Cardiac fibroblast (primary cell): Measurements from ENCODE around the gene KRTAP4-3.

ENCODE experiments used
- DNase-seq, 2 donors: peaks; one replicate each; pipeline versions ENCODE4 v3.0.0 to v3.0.0-alpha.2; 2010; ENCODE audit warnings: low read depth in 2 of 2
- H3K4me3 ChIP-seq, 2 donors: replicated peaks in 1 of 2; 1 replicate in 1 of 2; 2 replicates in 1 of 2; pipeline ENCODE4 v1.5.1; 2011; ENCODE audit warnings: low read depth in 2 of 2, low read length in 2 of 2, mild to moderate bottlenecking in 2 of 2, moderate library complexity in 1 of 2
- TF ChIP-seq, protein P1 (sequence below): IDR thresholded peaks from one replicate; pipeline ENCODE4 v1.5.1; 2011; ENCODE audit warnings: low read depth, mild to moderate bottlenecking, low read length, inconsistent platforms

Gene KRTAP4-3

DNA sequence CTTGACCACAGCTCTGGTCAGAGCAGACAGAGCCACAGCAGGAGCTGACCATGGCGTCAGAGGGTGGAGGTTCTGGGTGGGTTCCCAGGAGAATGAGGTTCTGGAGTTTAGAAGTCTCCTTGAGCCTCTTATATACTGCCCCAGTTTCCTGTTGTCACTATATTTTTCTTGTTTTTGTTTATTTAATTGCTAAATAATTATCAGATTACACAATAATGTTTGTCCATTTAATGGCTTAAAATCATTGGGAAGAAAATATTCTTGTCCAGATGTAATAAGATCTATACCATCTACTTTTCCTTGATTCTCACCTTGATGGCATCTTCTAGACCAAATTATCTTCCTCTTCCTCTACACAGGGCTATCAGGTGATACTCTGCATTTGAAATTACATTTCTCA is at the start of gene KRTAP4-3:
Gene KRTAP4-3, minus strand, starts transcription at position 101 of the 400 bp plus-strand sequence. Its CDS starts 49 bp downstream, at position 52.
- no peak within 1 kb of the TSS for H3K4me3 ChIP-seq
- DNase-seq = no peak
- TF ChIP-seq, protein P1, sequence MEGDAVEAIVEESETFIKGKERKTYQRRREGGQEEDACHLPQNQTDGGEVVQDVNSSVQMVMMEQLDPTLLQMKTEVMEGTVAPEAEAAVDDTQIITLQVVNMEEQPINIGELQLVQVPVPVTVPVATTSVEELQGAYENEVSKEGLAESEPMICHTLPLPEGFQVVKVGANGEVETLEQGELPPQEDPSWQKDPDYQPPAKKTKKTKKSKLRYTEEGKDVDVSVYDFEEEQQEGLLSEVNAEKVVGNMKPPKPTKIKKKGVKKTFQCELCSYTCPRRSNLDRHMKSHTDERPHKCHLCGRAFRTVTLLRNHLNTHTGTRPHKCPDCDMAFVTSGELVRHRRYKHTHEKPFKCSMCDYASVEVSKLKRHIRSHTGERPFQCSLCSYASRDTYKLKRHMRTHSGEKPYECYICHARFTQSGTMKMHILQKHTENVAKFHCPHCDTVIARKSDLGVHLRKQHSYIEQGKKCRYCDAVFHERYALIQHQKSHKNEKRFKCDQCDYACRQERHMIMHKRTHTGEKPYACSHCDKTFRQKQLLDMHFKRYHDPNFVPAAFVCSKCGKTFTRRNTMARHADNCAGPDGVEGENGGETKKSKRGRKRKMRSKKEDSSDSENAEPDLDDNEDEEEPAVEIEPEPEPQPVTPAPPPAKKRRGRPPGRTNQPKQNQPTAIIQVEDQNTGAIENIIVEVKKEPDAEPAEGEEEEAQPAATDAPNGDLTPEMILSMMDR = no peak

DNA sequence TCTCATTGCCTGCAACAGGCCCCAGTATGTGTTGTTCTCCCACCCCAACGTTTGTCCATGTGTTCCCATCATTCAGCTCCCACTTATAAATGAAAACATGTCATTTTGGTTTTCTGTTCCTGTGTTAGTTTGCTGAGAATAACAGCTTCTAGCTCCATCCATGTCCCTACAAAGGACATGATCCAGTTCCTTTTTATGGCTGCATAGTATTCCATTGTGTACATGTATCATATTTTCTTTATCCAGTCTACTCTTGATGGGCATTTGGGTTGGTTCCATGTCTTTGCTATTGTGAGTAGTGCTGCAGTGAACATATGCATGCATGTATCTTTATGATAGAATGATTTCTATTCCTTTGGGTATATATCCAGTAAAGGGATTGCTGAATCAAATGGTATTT is 47.7 kb upstream of the KRTAP4-3 start:
- TF ChIP-seq, protein P1 = no peak
- no peak overlapping the region for H3K4me3 ChIP-seq
- DNase-seq = no peak

DNA sequence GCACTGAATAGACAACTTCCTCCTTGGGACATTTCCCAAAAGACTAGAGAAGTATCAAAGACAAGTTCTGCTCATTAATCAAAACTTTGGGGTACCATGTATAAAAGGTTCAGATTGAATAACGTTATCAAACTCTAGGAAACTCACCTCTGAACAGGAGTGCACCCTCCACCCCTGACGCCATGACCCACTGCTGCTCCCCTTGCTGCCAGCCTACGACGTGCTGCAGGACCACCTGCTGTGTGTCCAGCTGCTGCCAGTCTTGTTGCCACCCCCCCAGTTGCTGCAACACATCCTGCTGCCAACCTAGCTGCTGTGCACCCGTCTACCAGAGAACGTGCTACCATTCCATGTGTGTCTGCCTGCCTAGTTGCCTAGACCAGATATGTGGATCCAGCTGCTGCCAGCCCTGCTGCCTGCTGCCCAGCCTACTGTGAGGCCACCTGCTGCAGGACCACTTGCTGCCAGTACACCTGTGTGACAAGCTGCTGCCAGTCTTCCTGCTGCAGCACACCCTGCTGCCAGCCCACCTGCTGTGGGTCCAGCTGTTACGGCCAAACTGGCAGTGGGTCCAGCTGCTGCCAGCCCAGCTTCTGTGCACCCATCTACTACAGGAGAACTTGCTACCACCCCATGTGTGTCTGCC is 44.6 kb upstream of the KRTAP4-3 start:
- H3K4me3 ChIP-seq = no peak overlapping the region
- DNase-seq = no peak
- TF ChIP-seq, protein P1 = no peak

DNA sequence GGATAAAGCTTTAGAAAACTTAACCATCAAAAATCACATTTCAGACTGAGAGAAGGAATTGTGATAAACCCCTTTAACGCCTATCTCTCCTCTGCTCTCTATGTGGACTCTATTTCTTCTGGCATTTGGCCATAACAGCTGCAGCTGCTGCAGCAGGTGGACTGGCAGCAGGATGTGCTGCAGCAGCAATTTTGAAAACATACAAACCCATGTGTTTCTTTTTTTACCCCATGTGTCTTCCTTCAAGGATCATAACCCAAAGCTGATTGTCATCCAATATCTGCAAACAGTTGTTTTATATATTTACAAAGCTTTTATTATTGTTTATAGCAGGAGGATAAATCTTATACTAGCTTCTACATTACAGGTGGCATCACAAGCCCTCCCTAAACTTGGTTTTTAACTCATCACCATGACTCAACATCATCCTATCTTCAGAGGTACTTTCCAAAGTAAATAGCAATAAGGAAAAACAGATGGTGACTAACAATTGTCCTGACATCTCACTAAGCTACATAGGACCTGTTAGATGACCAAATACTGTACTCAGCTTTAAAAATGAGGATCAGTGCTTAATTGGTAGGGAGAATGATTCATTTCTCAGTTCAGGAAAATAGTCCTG is 43.9 kb upstream of the KRTAP4-3 start:
- no peak overlapping the region for H3K4me3 ChIP-seq
- TF ChIP-seq, protein P1 = no peak
- peak in 1 of 2 donors; percentile 36 for DNase-seq

DNA sequence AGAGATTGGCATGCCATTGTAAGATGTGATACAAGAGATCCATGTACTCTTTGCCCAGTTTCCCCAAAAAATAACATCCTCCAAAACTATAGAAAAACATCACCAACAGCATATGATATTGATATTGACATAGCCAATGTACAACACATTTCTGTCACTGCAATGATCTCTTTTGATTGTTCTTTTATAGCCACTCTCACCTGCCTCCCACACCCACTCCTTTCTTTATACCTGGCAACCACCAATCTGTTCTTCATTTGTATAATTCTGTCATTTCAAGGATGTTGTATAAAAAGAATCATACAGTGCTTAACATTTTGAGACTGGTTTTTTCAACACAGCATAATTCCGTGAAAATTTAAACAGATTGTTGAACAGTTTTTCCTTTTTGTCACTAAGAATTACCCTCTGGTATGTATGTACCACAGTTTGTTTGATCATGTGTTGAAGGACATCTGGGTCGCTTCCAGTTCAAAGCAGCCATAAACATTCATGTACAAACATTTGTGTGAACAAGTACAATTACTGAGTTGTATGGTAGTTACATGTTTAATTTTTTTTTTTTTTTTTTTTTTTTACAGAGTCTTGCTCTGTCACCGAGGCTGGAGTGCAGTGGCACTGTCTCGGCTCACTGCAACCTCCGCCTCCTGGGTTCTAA is 31.5 kb upstream of the KRTAP4-3 start:
- DNase-seq = no peak
- TF ChIP-seq, protein P1 = no peak
- no peak overlapping the region for H3K4me3 ChIP-seq

DNA sequence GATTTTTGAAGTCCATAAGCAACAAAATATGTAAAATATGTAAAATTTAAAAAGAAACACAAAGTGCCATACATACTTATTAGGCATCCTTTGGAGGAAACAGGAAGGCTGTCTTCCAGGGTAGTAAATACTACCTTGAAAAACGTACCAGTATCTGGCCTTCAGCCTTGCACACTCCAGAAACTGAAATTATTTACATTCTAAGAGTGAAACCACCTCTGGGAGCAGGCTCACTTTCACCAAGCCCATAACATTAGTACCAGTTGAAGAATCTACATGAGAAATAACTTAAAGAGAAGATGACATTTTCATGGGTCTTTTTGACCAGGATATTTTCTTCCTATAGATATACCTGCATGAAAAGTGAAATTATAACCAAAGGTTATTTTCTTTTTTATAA is 28.0 kb upstream of the KRTAP4-3 start:
- H3K4me3 ChIP-seq = no peak overlapping the region
- TF ChIP-seq, protein P1 = no peak
- no peak for DNase-seq
